WTC11 (cell line): ENCODE results near the gene HLX. TPM values are rescaled to one million over a fixed set of nuclear protein-coding genes. Genes with fewer than 3 reads are reported as not detected.
A peak's percentile ranks its signal among the peaks of the same experiment; 100 is the strongest.

Source experiments
- ATAC-seq: fragments of 200-7000 bp; cut with Tn5 transposase; 2 replicates; pipeline ENCODE4 v1.10.0; 2021; ENCODE audit warnings: mild to moderate bottlenecking, moderate library complexity
- CTCF ChIA-PET: fragments of 300-600 bp; sonication (Branson Sonifier 250); formaldehyde crosslinking; loops from one replicate; lab custom pipeline; 2021; ENCODE audit warnings: antibody characterized with exemption; lab: Charles Lee
- POLR2A ChIA-PET: fragments of 350-600 bp; sonication (Branson Sonifier 250); formaldehyde crosslinking; loops from one replicate; lab custom pipeline; 2021; ENCODE audit warnings: antibody characterized with exemption; lab: Charles Lee
- DNase-seq: peaks from one replicate; pipeline ENCODE4 v3.0.0; 2021; ENCODE audit warnings: low spot score
- H3K27ac Mint-ChIP-seq: 2 replicates; pipeline ENCODE4 v1.8.0; 2021; ENCODE audit warnings: mixed read lengths
- H3K27me3 Mint-ChIP-seq: 2 replicates; pipeline ENCODE4 v1.8.0; 2021; ENCODE audit warnings: low read depth, mild to moderate bottlenecking, moderate library complexity, mixed read lengths
- H3K36me3 Mint-ChIP-seq: 2 replicates; pipeline ENCODE4 v1.8.0; 2021; ENCODE audit warnings: mixed read lengths
- H3K4me1 Mint-ChIP-seq: 2 replicates; pipeline ENCODE4 v1.8.0; 2022; ENCODE audit warnings: mixed read lengths
- H3K4me3 Mint-ChIP-seq: 2 replicates; pipeline ENCODE4 v1.8.0; 2021; ENCODE audit warnings: mild to moderate bottlenecking, moderate library complexity, mixed read lengths
- H3K9me3 Mint-ChIP-seq: 2 replicates; pipeline ENCODE4 v1.8.0; 2021; ENCODE audit warnings: mixed read lengths
- E2F4 ChIP-seq: sonication (generic); formaldehyde crosslinking; IDR thresholded peaks from 2 replicates; pipeline ENCODE4 v1.8.1; 2022; ENCODE audit warnings: low read depth, mild to moderate bottlenecking, moderate library complexity, missing genetic modification reagents, borderline replicate concordance
- ESRRA ChIP-seq: sonication (generic); formaldehyde crosslinking; IDR thresholded peaks from 2 replicates; pipeline ENCODE4 v1.8.1; 2022; ENCODE audit warnings: mild to moderate bottlenecking, missing genetic modification reagents, borderline replicate concordance
- FOXJ3 ChIP-seq: sonication (generic); formaldehyde crosslinking; IDR thresholded peaks from 2 replicates; pipeline ENCODE4 v1.9.0; 2021; ENCODE audit warnings: missing genetic modification reagents, mild to moderate bottlenecking, borderline replicate concordance
- GRHL2 ChIP-seq: fragments of 250-450 bp; sonication (Bioruptor Pico); IDR thresholded peaks from 2 replicates; pipeline ENCODE4 v1.8.0; 2022; ENCODE audit warnings: mild to moderate bottlenecking, moderate library complexity; ENCODE audit not compliant: insufficient replicate concordance, severe bottlenecking
- GTF2I ChIP-seq: fragments of 250-450 bp; sonication (Bioruptor Pico); conservative IDR thresholded peaks from 2 replicates; pipeline ENCODE4 v1.4.0; 2021; ENCODE audit warnings: mild to moderate bottlenecking
- HMGXB4 ChIP-seq: sonication (generic); formaldehyde crosslinking; IDR thresholded peaks from 2 replicates; pipeline ENCODE4 v1.8.1; 2023; ENCODE audit warnings: mild to moderate bottlenecking, moderate library complexity, missing genetic modification reagents
- JUN ChIP-seq: sonication (generic); formaldehyde crosslinking; IDR thresholded peaks from 2 replicates; pipeline ENCODE4 v1.8.0; 2023; ENCODE audit warnings: mild to moderate bottlenecking, missing genetic modification reagents
- PRDM15 ChIP-seq: sonication (generic); formaldehyde crosslinking; IDR thresholded peaks from 2 replicates; pipeline ENCODE4 v1.8.0; 2022; ENCODE audit warnings: missing genetic modification reagents
- RELA ChIP-seq: sonication (generic); formaldehyde crosslinking; IDR thresholded peaks from 2 replicates; pipeline ENCODE4 v1.8.1; 2022; ENCODE audit warnings: missing genetic modification reagents, mild to moderate bottlenecking, borderline replicate concordance
- USF2 ChIP-seq: sonication (generic); formaldehyde crosslinking; IDR thresholded peaks from 2 replicates; pipeline ENCODE4 v1.8.1; 2023; ENCODE audit warnings: mild to moderate bottlenecking, missing genetic modification reagents, moderate library complexity
- ZNF121 ChIP-seq: sonication (generic); formaldehyde crosslinking; IDR thresholded peaks from 2 replicates; pipeline ENCODE4 v1.8.0; 2023; ENCODE audit warnings: missing genetic modification reagents
- ZNF317 ChIP-seq: sonication (generic); formaldehyde crosslinking; IDR thresholded peaks from 2 replicates; pipeline ENCODE4 v1.8.1; 2023; ENCODE audit warnings: low read depth, mild to moderate bottlenecking, moderate library complexity, missing genetic modification reagents, borderline replicate concordance
- ZNF416 ChIP-seq: fragments of 250-450 bp; sonication (Bioruptor Pico); IDR thresholded peaks from 2 replicates; pipeline ENCODE4 v1.9.0; 2021; ENCODE audit warnings: mild to moderate bottlenecking, inconsistent platforms
- ZSCAN18 ChIP-seq: fragments of 250-450 bp; sonication (Bioruptor Pico); IDR thresholded peaks from 2 replicates; pipeline ENCODE4 v2.1.2; 2022; ENCODE audit warnings: mild to moderate bottlenecking, moderate library complexity
- total RNA-seq: library from RNA; stranded (reverse); gene quantifications from 3 replicates; pipeline ENCODE4 v1.2.3, GENCODE V29; 2021
- TF ChIP-seq, protein P1 (sequence below): sonication (generic); formaldehyde crosslinking; IDR thresholded peaks from 2 replicates; pipeline ENCODE4 v1.8.0; 2023; ENCODE audit warnings: missing genetic modification reagents, mild to moderate bottlenecking, borderline replicate concordance

The HLX gene
- total RNA-seq, 1 experiment from 2014 or later = not detected

DNA sequence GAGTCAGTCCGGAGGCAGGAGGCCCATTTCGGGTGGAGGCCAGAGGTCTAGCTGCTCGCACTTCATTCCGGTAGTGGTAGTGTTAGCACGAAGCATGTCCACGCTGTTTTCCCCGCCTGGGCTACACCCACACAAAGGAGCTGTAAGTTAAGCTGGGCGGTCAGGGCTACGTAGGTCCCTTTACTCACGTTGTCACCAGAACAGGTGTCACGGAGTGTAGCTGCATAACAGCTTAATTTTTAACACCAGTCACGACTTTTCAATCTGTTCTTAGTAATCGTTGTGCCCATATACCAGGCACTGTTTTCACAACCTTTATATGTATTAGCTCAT lies 15.6 kb downstream of the HLX start (continued):
- TF ChIP-seq PRDM15 (CRISPR knock-in tag) (no peak), RELA (CRISPR knock-in tag) (no peak), FOXJ3 (CRISPR knock-in tag) (no peak), USF2 (no peak), ZNF416 (CRISPR knock-in tag) (no peak), E2F4 (CRISPR knock-in tag) (no peak), ZNF121 (no peak)
- TF ChIP-seq, protein P1, sequence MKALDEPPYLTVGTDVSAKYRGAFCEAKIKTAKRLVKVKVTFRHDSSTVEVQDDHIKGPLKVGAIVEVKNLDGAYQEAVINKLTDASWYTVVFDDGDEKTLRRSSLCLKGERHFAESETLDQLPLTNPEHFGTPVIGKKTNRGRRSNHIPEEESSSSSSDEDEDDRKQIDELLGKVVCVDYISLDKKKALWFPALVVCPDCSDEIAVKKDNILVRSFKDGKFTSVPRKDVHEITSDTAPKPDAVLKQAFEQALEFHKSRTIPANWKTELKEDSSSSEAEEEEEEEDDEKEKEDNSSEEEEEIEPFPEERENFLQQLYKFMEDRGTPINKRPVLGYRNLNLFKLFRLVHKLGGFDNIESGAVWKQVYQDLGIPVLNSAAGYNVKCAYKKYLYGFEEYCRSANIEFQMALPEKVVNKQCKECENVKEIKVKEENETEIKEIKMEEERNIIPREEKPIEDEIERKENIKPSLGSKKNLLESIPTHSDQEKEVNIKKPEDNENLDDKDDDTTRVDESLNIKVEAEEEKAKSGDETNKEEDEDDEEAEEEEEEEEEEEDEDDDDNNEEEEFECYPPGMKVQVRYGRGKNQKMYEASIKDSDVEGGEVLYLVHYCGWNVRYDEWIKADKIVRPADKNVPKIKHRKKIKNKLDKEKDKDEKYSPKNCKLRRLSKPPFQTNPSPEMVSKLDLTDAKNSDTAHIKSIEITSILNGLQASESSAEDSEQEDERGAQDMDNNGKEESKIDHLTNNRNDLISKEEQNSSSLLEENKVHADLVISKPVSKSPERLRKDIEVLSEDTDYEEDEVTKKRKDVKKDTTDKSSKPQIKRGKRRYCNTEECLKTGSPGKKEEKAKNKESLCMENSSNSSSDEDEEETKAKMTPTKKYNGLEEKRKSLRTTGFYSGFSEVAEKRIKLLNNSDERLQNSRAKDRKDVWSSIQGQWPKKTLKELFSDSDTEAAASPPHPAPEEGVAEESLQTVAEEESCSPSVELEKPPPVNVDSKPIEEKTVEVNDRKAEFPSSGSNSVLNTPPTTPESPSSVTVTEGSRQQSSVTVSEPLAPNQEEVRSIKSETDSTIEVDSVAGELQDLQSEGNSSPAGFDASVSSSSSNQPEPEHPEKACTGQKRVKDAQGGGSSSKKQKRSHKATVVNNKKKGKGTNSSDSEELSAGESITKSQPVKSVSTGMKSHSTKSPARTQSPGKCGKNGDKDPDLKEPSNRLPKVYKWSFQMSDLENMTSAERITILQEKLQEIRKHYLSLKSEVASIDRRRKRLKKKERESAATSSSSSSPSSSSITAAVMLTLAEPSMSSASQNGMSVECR (CRISPR knock-in tag) = no peak

DNA sequence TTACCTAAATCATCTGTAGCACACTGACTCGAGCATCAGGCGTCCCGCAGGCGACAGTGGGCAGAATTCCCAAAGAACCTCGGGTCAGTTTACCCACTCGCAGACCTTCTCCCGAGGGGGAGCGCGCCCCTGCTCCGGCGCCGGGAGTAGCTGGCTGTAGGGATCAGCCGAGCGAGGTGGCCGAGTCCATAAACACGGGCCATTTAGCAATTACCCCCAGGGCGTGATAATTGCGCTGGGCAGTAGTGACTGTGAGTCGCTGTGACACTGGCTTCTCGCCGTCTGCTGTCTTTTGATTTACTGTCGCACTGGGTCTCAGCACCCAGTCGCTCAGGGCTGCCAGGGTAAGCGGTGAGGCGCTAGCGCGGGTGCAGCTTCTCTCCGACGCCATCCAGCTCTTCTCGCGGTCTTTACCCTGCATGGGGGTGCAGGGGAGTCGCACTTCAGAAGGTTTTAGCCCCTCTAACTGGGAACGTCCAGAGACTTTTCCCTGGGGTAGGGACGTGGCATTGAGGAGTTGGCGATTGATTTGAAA lies 16.2 kb downstream of the HLX start:
- CTCF ChIA-PET = interaction anchor here (1.4 to 2.1 kb wide), 2 partner anchors 279 to 308 kb away, joined by 4 to 6 read pairs; no protein-coding TSS in a partner anchor
- Mint-ChIP-seq H3K4me1 (peaks cover 55% of the 10 kb centered on the region), H3K27me3 (peaks cover 100% of the 10 kb centered on the region), H3K9me3 (0 out of 2 replicates have a peak, but pooled peaks cover 3% of the 10 kb centered on the region), H3K4me3 (peak overlapping the region; percentile 69), H3K27ac (no peak overlapping the region), H3K36me3 (peaks cover 3% of the 10 kb centered on the region; the same call in 1 of the 2 replicates)
- TF ChIP-seq PRDM15 (CRISPR knock-in tag) (no peak), GTF2I (CRISPR knock-in tag) (no peak), ZSCAN18 (no peak), JUN (CRISPR knock-in tag) (no peak), ESRRA (CRISPR knock-in tag) (no peak), GRHL2 (no peak), HMGXB4 (CRISPR knock-in tag) (no peak), ZNF317 (CRISPR knock-in tag) (no peak)
- POLR2A ChIA-PET = interaction anchor here (1.3 kb wide), 1 partner anchor 12 kb away, joined by 4 read pairs; no protein-coding TSS in a partner anchor
- DNase-seq (no peak), ATAC-seq (no peak)
